RCC 7860 (cell line): ENCODE measurements around the gene CEP112.

Experiments
- DNase-seq: peaks from one replicate; pipeline ENCODE4 v3.0.0-alpha.2; 2015; ENCODE audit warnings: low spot score
- FAIRE-seq: peaks from 2 replicates; lab custom pipeline; 2012; peaks lifted over from hg19 to GRCh38; lab: Jason Lieb, UNC

Gene CEP112

DNA sequence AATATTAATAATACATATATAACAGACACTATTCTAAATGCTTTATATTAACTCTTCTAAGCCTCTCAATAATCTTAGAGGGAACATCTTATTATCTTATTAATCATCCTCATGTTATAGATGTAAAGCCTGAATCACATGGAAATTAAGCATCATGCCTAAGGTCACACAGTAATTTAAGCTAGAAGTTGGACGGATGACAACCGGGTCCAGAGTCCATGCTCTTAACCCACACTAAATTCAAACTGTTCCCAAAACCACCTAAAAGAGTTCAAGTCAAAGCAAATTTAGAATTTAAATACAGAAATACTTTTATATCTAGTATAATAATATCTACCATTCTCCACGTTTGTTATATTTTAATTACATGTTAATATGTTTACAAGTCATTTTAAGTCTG, 193.3 kb downstream of the CEP112 start:
- peak; percentile 44 for FAIRE-seq
- no peak for DNase-seq

- FAIRE-seq (no peak), DNase-seq (no peak)
These were observed 197.3 kb downstream of the CEP112 start for GRCh38 chr17:65994679-65995078.

DNA sequence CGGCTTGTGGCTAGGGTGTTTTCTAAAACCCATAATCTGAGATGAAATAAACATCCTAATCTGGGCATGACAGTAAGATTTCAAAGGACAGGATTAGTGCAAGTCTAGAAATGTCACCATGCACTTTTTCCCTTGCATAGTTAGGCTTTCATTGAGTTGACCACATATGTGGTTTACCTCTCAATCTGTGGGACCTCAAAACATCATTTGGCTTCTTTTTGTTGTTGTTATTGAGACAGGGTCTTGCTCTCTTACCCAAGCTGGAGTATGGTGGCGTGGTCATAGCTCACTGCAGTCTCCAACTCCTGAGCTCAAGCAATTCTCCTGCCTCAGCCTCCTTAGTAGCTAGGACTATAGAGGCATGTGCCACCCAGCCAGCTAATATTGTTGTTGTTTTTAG, 197.8 kb downstream of the CEP112 start:
- DNase-seq (no peak), FAIRE-seq (no peak)

DNA sequence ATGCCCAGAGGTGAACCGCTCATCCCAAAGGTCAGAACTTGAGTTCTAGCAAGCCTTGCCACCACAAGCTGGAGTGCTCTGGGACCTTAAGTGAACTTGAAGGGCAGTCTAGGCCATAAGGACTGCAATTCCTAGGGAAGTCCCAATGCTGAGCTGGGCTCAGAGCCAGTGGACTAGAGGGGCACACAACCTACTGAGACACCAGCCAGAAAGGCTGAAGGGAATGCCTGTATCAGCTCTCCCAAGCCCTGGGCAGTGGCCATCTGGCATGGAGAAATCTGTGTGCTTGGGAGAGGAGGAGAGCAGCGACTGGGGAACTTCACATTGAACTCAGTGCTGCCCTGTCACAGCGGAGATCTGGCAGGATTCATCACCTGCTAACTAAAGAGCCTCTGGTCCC, 201.3 kb downstream of the CEP112 start:
- DNase-seq (no peak), FAIRE-seq (no peak)

DNA sequence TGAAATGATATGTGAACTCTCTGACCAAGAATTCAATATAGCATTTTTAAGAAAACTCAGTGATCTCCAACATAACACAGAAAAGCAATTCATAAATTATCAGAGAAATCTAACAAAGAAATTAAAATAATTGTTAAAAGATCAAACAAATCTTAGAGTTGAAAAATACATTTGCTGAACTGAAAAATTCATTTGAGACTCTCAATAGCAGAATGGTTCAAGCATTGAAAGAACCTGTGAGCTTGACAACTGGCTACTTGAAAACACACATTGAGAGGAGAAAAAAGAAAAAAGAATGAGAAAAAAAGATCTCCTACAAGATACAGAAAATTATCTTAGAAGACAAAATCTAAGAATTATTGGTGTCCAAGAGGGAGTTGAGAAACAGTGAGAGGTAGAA, 203.5 kb downstream of the CEP112 start:
- FAIRE-seq (no peak), DNase-seq (no peak)

DNA sequence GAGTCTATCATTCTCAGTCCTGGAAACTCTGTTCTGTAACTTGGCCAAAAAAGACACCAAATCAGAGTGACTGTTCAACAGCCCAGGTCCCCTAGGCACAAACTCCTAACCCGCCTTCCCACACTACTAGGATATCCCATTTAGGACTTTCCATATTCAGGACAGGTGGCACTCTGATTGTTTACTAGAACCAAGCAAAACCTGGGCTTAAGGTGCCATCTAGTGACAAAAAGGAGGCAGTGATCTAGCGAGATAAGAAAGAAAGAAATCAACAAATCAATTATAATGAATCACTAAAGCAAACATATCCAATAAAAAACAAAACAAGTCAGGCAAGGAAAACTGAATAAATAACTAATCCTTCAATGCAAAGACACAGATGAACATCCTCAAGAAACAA, 203.9 kb downstream of the CEP112 start:
- peak; percentile 25 for DNase-seq
- FAIRE-seq: peak; percentile 15

DNA sequence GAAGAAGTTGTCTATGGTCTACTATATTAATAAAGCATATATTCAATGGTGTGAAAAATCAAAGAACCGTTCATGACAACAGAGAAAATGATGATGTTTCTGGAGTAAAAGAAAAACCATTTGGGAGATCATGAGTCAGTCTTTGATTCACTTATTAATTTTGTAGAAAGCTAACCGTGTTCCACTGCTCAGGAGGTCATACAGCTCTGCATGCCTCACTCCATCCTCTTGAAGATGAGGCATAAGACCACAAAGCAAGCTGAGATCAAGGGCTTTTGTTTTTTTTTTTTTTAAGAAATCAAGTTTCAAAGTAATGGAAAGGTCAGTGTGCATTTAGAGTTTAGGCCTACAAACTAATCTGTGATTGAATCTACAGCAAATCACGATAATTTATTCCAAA, 206.4 kb downstream of the CEP112 start:
- FAIRE-seq: no peak
- no peak for DNase-seq

- DNase-seq: no peak
- FAIRE-seq: no peak
These were observed 207.6 kb downstream of the CEP112 start for GRCh38 chr17:65984299-65984698.

- DNase-seq (no peak), FAIRE-seq (no peak)
These were observed 213.1 kb downstream of the CEP112 start for GRCh38 chr17:65978871-65979270.

- DNase-seq: no peak
- no peak for FAIRE-seq
These were observed 214.9 kb downstream of the CEP112 start for GRCh38 chr17:65977041-65977440.

DNA sequence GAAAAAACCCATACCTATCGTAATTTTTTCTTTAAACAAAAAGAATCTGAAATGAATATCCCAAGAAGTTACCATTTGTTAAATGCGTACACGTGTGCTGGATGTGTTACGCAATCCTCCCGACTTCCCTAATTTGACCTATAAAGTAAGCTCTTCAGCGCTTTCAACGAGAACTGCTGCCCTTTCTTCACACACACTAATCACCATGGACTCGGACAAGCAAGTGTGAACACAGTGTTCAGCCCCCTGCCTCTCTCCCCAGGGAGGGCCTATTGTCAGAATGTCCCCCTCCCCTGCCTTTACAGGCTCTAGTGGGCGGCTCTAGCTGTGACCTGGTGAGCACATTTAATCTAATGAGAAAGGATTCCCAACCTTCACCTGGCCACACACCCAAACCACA, 216.1 kb downstream of the CEP112 start:
- DNase-seq (no peak), FAIRE-seq (no peak)

- DNase-seq (no peak), FAIRE-seq (no peak)
These were observed 218.7 kb downstream of the CEP112 start for GRCh38 chr17:65973237-65973636.

- FAIRE-seq: peak; percentile 36
- no peak for DNase-seq
These were observed 224.6 kb downstream of the CEP112 start for GRCh38 chr17:65967372-65967771.

DNA sequence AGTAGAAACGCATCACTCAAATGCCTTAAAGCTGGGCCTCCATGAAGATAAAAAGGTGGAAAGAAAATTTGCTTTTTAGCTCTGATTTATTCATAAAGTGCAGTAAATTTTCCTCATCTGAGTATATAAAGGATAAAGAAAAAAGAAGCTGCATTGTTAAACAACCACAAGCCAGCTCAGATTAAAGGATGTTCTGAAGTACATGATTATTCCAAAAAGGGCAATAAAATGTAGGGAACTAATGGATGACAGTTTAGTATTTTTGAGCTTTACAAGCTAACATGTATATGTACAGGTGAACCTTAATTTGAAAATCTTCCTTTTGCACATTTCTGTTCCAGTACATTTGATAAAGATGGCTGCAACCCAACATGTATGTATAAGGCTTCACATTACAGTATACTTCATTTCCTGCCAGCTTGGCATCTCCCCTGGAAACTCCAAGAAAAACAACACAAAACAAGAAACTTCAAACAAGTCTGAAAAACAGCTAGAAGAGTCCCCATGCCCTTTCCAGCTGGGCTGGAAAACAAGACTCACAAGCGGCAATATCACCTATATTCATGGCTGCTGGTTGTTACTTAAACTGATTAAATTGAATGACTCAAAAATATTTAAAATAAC, 225.7 kb downstream of the CEP112 start:
- DNase-seq: no peak
- no peak for FAIRE-seq

GRCh38 chr17:65963179-65963578, 228.8 kb downstream of the CEP112 start:
- no peak for DNase-seq
- FAIRE-seq: no peak

DNA sequence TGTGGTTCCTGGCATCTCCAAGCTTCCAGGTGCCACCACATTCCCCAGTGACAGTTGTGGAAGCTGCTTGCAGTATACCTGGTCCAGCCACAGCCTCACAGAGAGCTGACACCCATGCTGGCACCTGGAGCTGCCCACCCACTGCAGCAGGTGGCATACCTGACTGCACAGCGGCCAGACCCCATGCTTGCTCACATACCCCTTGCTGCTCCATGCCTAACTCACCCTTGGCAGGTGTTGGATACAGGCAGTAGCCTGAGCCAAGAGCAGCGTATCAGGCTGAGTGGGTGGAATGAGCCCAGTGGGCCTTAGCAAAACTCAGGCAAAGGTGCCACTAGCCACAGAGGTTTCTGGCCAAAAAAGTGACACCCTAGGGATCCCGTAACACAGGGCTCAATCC, 232.3 kb downstream of the CEP112 start:
- DNase-seq (no peak), FAIRE-seq (no peak)

DNA sequence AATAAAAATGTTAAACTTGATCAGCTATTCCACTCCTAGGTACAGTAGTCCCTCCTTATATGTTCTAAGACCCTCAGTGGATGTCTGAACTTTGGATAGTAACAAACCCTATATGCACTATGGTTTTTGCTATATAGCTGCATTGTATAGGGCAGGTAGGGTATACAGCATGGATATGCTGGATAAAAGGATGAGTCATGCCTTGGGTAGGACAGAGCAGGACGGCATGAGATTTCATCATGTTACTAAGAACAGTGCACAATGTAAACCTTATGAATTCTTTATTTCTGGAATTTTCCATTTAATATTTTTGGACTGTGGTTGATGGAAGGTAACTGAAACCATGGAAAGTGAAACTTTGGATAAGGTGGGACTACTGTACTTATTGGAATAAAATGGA, 235.1 kb downstream of the CEP112 start:
- no peak for FAIRE-seq
- DNase-seq: no peak

- FAIRE-seq (no peak), DNase-seq (no peak)
These were observed 237.8 kb downstream of the CEP112 start for GRCh38 chr17:65954148-65954449.

GRCh38 chr17:65953316-65954147, 238.4 kb downstream of the CEP112 start:
- no peak for DNase-seq
- no peak for FAIRE-seq

DNA sequence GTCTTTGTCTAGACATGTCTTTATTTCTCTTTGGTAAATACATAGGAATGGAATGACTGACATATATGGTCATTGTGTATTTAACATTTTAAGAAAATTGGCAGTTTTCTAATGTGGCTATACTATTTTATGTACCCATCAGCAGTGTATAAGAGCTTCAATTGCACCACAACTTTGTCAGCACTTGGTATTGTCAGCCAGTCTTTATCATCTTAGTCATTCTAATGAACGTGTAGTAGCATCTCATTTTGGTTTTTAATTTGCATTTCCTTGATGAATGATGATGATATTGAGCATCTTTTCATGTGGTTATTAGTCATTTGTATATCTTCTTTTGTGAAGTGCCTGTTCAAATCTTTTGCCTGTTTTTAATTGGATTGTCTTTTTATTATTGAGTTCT, 239.3 kb downstream of the CEP112 start:
- FAIRE-seq (no peak), DNase-seq (no peak)

- FAIRE-seq: no peak
- DNase-seq: no peak
These were observed 239.9 kb downstream of the CEP112 start for GRCh38 chr17:65952015-65952414.

- FAIRE-seq: no peak
These were observed 244.1 kb downstream of the CEP112 start for GRCh38 chr17:65947831-65948230.

GRCh38 chr17:65942592-65942991, 249.3 kb downstream of the CEP112 start:
- no peak for FAIRE-seq
- no peak for DNase-seq

More at GRCh38 chr17:65947831-65948230, 244.1 kb downstream of the CEP112 start:
- no peak for DNase-seq
